DMS153 treated with DMSO at 0.1 percent for 48 hours (cell line): ENCODE measurements around the gene SNPH.

Source experiments
- DNase-seq: peaks from one replicate; lab custom pipeline; 2025; ENCODE audit not compliant: unreplicated experiment; lab: John Stamatoyannopoulos, UW

SNPH gene

DNA sequence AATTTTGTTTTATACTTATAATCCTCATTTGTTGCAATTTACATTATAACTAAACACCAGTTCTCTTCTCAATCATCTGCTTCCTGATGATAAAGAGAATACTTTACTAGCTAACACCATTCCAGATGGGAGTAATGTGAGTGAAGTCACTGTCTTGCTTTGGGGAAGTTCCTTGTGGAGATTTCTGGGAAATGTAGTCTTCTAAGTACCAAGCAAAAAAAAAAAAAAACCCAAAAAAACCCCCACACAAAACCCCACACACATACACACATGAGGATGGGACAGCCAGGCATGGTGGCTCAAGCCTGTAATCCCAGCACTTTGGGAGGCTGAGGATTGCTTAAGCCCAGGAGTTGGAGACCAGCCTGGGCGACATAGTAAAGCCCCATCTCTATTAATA is 2.2 kb upstream of the SNPH start:
- DNase-seq, result no peak

DNA sequence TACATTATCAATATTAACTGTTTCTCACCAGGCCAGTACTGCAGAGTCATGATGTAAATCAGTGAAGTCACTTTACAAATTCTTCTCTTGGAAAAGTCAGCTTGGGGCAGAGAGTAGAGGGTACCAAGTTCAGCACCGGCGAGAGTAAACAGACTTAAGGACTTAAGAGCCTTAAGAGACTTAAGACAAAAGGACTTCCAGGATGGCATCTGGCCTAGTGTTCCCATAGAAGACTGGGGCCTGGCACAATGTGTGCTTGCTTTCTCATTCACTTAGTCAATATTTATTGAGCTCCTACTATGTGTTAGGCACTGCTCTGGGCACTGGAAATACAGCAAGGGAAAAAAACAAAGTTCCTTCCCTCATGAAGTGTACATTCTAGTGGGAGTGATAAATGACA is 1.4 kb upstream of the SNPH start:
- no peak for DNase-seq

DNA sequence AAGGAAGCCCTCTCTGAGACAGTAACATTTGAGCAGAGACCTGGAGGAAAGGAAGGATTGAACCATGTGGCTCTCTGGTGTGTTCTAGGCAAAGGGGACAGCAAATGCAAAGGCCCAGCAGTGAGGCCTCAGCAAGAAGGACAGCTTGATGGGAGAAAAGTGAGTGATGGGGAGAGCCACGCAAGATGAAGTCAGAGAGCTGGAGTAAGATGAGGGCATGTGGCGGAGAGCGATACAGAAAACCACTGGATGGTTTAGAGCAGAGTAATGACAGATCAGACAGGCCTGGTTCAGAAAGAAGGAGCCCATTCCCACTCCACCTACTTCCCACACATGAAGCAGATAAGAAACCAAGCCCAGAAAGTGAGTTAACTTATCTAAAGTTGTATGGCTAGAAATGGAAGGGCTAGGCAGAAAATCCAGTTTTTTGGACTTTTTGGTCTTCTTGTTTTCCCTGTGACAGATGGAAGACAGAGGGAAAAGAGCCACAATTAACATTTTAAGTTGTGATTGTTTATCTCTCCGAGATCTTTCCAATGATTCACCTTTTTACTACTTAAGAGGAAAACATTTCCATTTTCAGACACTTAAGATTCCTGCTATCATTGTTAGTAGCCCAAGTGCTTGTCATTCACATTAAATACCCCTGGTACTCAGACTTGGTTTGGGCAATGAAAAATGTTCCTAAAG is 723 bp upstream of the SNPH start:
- DNase-seq, result no peak

DNA sequence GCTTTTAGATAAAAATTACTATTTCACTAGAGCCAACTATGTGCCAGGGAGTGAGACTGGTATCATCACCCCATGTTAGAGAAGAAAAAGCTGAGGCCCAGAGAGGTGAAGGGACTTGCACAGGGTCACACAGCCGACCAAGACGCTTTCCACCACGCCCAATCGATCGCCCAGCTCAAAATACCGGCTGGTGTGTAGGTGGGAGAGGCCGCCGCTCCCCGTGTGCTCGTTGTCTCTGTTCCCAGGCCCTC is 253 bp upstream of the SNPH start:
- DNase-seq, result no peak

DNA sequence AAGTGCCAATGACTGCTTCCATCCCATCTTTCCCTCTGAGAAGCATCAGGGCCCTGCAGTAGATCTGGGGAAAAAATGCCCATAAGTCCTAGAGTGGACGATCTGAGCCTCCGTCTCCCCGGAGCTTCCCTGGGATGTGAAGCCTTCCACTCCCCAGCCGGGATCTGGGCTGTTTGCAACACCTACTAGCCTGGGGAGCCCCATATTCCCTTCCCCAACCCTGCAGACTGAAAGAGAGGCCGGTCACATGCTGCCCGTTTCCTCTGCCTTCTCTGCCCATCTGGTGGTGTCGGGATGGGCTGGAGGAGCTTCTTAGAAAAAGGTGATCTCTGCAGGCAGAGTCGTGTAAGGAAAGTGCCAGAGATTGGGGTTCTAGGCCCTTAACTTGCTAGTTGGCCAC is 1.1 kb downstream of the SNPH start:
- DNase-seq, result no peak

DNA sequence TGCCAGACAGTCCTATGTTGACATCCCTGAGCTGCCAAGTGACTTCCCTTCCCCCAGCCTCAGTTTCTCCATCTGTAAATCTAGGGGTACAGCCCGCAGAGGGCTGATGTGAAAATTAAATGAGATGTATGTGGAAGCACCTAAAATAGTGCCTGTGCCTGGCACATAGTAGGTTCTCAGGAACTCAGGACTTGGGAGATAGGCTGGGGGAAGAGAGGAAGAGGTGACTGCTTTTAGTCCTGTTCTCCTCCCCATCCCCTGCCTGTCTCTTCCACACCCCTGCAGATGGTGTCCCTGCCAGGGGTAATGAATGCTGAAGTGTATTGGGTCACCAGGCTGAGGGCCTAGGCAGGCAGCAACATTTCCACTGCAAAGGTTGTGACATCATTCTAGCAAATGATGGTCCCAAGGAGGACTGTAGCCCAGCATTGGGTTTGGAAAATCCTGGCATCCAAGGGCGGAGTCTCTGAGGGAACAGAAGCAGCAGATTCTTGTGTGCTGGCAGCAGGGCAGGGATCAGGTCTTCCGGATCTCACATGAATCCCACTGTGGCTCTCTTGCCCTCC is 1.8 kb downstream of the SNPH start:
- DNase-seq, result no peak

DNA sequence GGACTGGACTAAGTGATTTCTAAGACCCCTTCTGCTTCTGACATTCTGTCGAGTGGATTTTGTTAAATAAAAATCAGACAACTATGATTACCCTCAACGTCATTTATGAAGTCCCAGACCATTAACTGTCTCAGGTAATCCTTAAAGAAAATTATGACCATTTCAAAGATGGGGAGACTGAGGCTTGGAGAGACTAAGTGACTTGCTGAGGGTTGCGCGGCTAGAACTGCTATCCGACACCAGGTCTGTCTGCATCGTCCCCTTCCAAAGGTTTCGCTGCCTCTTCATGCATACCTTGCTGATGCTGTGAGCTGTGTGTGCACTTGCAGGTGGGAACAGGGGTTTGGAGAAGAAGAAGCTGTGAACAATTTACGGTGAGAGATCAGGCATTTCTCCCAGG is 3.1 kb downstream of the SNPH start:
- DNase-seq, result no peak

DNA sequence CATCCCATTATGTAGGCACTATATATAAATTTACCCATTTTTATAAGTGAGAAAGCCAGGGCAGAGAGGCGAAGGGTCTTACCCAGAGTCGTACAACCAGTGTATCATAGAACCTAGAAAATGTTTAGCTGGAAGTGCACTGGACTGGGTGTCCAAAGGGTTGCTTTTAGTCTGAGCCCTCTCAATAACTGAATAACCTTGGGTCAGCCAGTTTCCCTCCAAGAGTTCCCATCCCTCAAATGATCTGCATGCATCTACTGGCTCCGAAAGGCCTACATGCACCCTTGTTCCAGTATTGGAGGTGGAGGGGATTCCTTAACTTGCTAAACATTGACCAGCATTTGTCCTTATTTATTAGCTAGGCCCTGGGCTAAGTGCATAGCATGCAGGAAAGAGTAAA is 3.8 kb downstream of the SNPH start:
- no peak for DNase-seq

DNA sequence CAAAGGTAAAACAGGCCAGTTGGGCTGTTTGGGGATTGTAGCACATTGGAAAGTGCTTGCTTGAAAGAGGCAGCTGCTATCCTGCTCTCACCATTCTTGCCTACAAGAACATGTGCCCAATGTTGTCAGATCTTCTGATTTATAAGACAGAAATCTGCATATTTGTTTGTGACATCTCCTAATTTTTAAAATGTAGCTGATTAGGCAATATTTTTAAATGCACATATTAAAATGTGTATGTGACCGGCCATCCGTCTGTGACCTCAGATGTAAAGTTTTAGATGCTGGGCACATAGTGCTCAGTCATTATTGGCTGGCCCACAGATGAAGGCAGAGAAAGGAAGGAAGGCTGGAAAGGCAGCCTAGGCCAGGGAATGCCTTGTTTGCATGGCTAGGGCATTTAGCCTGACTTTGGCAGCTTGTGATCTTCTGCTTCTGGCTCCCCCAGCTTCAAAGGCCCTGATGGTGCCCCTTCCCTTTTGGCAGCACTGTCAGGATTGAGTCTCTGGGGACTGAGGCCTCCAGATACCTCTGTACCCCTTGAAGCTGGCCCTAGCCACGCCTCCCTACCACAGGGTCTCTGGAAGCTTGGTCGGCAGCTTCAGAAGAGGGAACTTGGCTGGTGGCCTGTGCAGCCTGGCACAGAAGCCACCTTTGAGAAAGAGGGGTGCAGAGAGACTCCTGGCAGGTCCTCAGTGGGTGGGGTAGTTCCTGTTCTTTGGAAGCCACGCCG is 6.4 kb downstream of the SNPH start:
- DNase-seq, result no peak

DNA sequence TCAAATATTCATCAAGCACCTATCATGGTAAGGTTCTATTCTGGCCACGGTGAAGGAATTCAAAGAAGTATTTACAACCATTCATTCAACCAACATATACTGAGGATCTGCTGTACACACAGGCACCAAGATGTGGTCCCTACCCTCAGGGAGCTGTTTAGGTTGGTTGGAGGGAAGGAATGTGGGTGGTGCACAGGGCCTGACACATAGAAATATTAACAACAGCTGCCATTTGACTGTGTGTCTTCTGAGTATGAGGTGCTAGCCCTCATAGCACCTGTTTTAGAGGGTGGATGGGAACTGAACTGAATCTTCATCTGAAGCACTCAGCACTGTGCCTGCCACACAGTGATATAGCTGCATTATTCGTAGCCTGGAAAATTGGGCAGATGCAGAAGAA is 7.3 kb downstream of the SNPH start:
- no peak for DNase-seq

DNA sequence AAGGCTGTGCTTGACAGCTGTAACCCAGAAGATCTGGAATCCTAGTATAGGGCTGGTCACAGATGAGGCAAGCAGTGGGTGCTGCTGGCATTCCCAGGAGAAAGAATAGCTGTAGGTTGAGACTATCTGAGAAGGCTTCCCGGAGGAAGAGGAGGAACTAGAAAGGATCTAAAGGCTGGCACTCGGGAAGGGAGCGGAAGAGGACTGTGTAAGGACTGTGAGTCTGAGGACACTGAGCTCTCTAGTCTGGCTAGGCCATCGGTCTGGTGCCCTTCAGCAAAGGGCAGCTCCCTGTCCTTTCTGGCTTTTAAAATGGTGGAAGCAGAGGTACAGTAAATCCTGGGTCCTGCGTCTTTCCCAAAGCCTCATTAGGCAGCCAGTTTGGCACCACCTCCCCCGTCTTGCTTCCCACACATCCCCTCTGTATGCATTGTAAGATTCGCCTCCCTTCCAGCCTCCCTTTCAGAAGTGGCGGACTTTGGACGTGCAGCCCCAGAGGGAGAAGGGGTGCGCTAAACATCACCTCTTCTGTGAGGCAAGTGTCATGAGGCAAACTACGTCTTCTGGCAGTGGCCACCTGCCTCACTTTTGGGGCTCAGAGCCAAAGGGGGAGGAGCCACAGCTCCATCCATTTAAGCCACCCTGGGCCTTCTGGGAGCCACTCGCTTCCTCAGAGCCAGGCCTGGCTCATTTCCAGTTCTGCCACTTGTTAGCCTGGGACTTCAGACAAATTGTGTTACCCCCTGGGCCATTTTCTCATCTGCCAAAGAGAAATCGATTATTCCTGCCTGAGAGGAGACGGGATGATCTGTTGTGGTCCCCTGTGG is 8.6 kb downstream of the SNPH start:
- DNase-seq, result peak; percentile 71

DNA sequence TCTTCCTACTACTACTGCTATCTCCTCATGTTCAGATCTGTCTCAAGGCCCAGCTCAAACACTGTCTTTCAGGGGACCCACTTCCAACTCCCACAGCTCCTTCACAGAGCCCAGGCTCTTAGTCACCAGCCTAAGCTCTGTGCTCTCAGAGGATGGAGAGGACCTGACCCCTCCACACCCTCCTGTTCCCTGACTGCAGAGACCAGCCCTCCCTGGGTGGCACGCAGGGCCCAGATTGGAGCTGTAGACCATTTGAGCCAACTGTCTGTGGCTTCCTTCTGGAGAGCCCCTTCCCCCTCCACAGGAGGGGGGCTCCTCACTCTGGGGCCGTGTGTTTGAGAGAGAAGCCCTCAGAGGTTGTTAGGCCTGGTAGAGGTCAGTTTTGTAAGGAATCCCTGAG is 9.8 kb downstream of the SNPH start:
- no peak for DNase-seq

DNA sequence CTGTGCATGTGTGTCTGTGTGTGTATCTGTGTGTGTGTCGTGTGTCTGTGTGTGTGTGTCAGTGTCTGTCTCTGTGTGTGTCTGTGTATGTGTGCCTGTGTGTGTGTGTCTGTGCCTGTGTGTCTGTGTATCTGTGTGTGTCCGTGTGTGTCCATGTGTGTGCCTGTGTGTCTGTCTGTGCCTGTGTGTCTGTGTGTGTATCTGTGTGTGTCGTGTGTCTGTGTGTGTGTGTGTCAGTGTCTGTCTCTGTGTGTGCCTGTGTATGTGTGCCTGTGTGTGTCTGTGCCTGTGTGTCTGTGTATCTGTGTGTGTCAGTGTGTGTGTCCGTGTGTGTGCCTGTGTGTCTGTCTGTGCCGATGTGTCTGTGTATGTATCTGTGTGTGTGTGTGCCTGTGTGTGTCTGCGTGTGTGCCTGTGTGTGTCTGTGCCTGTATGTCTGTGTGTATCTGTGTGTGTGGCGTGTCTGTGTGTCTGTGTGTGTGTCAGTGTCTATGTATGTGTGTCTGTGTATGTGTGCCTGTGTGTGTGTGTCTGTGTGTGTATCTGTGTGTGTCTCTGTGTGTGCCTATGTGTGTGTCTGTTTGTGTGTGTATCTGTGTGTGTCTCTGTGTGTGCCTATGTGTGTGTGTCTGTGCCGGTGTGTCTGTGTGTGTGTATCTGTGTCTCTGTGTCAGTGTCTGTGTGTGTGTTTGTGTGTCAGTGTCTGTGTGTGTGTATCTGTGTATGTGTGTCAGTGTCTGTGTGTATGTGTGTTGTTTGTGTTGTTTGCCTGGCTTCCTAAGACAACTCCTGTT is 11.6 kb downstream of the SNPH start:
- no peak for DNase-seq

DNA sequence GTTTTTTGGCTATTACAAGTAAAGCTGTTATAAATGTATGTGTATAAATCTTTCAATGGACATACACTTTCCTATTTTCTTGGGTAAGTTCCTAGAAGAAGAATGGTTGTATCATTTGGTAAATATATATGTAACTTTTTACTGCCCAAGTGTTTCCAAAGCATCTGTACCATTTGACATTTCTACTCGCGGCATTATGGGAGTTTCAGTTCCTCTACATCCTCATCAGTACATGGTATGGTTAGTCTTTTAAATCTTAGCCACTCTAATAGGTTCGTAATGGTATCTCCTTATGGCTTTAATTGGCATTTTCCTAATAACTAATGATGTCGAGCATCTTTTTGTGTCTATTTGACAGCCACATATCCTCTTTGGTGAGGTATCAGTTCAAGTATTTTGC is 12.9 kb downstream of the SNPH start:
- DNase-seq, result no peak

DNA sequence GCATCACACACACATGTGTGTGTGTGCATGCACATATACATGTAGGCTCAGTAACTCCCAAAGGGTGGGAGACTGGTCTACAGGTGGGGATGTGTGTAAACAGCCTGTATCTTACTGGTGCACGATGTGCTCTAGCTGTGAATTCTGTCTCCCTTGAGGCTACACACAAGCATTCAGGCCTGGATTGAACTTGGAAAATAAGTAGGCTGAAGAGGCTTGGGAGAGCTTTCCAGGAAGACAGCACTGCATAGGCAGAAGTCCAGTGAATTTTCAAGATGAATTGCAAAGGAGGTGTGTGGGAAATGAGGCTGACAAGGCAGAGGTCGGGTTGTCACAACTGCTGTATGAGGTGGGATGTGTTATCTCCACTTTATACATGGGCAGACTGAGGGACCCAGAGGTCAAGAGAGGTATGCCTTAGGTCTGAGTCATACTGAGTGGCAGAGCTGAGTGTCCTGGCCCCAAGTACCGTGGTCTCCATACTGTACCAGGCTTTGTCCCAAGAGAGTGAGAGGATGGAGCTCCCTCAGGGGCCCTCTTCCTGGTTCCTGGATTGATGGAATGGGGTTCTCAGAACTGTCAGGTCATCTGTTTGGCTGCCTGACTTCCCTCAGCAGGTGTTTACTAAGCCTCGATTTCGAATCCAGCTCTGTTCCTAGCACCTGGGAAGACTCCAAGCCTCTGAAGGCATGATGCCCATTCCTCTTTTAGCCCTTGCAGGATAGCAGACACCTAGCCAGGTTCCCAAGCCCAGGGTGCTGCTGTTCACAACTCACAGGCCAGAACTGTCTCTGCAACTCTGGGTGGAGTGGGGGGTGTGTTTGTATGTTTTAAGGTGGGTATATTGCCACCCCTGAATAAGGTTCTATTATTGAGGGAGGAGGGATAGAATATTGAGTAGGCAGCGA is 14.4 kb downstream of the SNPH start:
- DNase-seq, result no peak

DNA sequence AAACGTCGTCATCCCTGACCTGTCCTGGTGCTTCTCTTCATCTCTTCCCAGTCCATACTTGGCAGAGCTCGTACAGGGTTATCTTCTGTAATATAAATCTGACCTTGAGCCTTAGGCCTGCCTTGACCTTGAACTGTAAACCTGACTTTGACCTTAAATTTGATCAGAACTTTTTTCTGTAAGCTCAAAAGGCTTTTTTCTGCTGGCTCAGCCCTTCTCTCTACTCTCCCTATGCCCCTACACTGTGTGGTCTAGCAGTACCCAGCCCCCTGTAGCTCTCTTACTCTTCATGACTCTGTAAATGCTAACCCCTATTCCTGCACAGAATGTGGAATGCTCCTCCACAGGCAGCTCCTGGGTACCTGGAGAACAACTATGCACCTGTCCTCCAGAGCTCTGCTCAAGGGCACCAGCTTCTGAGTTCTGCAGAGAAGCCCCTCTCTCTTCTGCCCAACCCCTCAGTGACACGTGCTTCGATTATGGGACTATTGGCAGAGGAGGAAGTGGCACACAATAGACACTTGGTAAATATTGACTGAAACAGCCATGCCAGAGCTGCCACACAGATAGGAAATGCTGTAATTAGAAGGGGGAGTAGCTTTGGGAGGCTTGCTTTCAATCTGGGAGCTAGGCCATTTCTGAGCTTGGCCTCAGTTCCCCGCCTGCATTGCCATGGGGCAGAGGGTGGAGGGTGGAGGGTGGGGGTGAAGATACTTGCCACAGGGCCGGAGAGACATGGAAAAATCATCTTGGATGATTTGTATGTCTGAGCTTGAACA is 15.4 kb downstream of the SNPH start:
- DNase-seq, result peak; percentile 85

DNA sequence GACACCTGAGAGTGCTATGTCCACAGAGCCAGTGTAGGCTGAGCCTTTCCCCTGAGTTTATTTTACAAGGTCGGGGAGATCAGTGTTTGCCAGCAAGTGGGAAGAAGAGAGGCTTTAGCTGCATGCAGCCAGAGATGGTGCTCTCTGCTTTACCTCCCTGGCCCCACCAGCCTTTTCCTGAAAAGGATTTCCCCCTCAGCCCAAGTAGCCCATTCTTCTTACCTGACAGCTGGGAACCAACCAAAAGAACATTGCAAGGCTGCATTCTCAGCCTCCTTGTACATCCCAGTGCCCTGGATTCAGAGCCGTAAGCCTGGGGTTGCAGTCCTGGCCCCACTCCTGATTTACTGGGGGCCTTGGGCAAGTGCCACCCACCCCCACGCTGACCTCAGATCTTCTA is 16.9 kb downstream of the SNPH start:
- no peak for DNase-seq

DNA sequence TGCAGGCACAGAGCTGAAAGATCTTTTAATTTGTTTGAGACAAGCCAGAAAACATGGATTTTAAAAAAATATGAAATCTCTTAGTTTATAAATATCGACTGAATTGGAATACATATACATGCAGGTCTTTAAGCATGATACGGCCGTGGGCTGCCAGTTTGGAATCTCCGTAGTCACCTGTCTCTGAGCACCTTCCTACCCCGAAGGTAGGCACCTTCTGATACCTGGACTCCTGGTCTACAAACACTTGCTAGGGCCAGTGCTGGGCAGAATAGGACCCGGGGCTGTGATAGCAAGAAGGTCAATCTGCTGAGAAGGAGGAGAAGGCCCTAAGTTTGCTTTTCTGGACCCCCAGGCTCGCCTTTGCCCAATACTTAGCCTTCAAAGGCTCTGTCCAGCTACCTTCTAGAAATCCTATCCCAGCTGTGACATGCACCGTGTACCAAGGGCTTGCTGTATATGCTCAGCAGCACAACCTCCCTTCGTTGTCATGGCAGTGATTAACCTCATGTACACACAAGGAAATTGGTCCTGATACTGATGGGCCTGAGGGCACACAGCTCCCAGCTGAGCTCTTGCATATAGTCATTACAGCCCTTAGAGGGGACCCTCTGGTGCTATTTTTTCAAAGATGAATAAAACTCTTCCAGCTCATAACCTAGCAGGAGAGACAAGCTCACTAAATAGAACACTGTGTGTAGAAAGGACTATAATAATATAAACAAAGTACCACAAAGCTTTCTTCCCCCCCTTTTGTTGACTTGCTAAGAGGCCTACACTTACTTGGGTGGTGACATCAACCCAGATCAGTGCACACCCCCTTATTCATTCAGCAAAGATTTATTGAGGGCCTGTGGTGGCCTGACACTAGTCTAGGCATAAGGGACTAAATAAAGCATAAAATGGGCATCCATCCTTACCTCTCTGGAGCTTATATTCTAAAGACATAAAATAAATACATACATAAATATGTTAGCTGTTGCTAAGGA is 17.7 kb downstream of the SNPH start:
- no peak for DNase-seq
